GM23338 (cell line): Measurements from ENCODE around the gene MEGF10. TPM values are rescaled to one million over a fixed set of nuclear protein-coding genes. Genes with fewer than 3 reads are reported as not detected.

ENCODE experiments used
- ATAC-seq: fragments of 200-7000 bp; cut with Tn5 transposase; 3 replicates; pipeline ENCODE4 v1.9.1; 2020
- DNase-seq: peaks from one replicate; pipeline ENCODE4 v3.0.0-alpha.2; 2015; ENCODE audit warnings: low spot score
- H2AFZ ChIP-seq: fragments of 200-600 bp; sonication (generic); 2 replicates; pipeline ENCODE4 v1.8.0; 2016; ENCODE audit warnings: antibody characterized with exemption, mild to moderate bottlenecking, moderate library complexity
- H3F3A ChIP-seq: fragments of 200-600 bp; sonication (generic); replicated peaks from 2 replicates; pipeline ENCODE4 v1.8.0; 2017; ENCODE audit warnings: antibody characterized with exemption, mixed run types, low read depth
- H3K27ac ChIP-seq: fragments of 200-600 bp; sonication (generic); 2 replicates; pipeline ENCODE4 v1.6.1; 2016; ENCODE audit warnings: low read depth
- H3K27me3 ChIP-seq: fragments of 200-600 bp; sonication (generic); 2 replicates; pipeline ENCODE4 v1.8.0; 2016; ENCODE audit warnings: mild to moderate bottlenecking, mixed run types, moderate library complexity; ENCODE audit not compliant: insufficient read depth
- H3K36me3 ChIP-seq: fragments of 200-600 bp; sonication (generic); 2 replicates; pipeline ENCODE4 v1.8.0; 2016; ENCODE audit warnings: mild to moderate bottlenecking; ENCODE audit not compliant: insufficient read depth
- H3K4me1 ChIP-seq: fragments of 200-600 bp; sonication (generic); 2 replicates; pipeline ENCODE4 v1.8.0; 2016; ENCODE audit warnings: mild to moderate bottlenecking, moderate library complexity; ENCODE audit not compliant: insufficient read depth
- H3K4me2 ChIP-seq: fragments of 200-600 bp; sonication (generic); 2 replicates; pipeline ENCODE4 v1.7.1; 2017; ENCODE audit warnings: mixed run types
- H3K4me3 ChIP-seq: fragments of 200-600 bp; sonication (generic); 2 replicates; pipeline ENCODE4 v1.6.1; 2016; ENCODE audit warnings: mixed run types
- H3K79me2 ChIP-seq: fragments of 200-600 bp; sonication (generic); replicated peaks from 2 replicates; pipeline ENCODE4 v1.8.0; 2017; ENCODE audit warnings: mild to moderate bottlenecking; ENCODE audit not compliant: insufficient read depth
- H3K9me2 ChIP-seq: fragments of 200-600 bp; sonication (generic); 2 replicates; pipeline ENCODE4 v1.8.0; 2017; ENCODE audit not compliant: insufficient read depth
- H4K20me1 ChIP-seq: fragments of 200-600 bp; sonication (generic); replicated peaks from 2 replicates; pipeline ENCODE4 v1.8.0; 2017; ENCODE audit warnings: mild to moderate bottlenecking; ENCODE audit not compliant: insufficient read depth
- H3K27ac Mint-ChIP-seq: 2 replicates; pipeline ENCODE4 v1.8.0; 2020; ENCODE audit warnings: inconsistent platforms, mild to moderate bottlenecking, moderate library complexity, mixed read lengths
- H3K27me3 Mint-ChIP-seq: 3 replicates; pipeline ENCODE4 v1.8.0; 2022; ENCODE audit warnings: low read depth, mild to moderate bottlenecking, moderate library complexity, mixed read lengths, inconsistent platforms; ENCODE audit not compliant: insufficient read depth, poor library complexity
- H3K36me3 Mint-ChIP-seq: 3 replicates; pipeline ENCODE4 v1.8.0; 2021; ENCODE audit warnings: low read depth, mild to moderate bottlenecking, inconsistent platforms, moderate library complexity, mixed read lengths
- H3K4me1 Mint-ChIP-seq: 3 replicates; pipeline ENCODE4 v1.8.0; 2020; ENCODE audit warnings: mild to moderate bottlenecking, inconsistent platforms, mixed read lengths
- H3K4me3 Mint-ChIP-seq: 3 replicates; pipeline ENCODE4 v1.8.0; 2021; ENCODE audit warnings: moderate library complexity, mild to moderate bottlenecking, inconsistent platforms, mixed read lengths
- H3K9me3 Mint-ChIP-seq: 3 replicates; pipeline ENCODE4 v1.8.0; 2020; ENCODE audit warnings: moderate library complexity, mild to moderate bottlenecking, inconsistent platforms, mixed read lengths
- EZH2 ChIP-seq: fragments of 200-600 bp; sonication (generic); IDR thresholded peaks from one replicate; pipeline ENCODE4 v1.8.0; 2017; ENCODE audit warnings: antibody characterized with exemption, mild to moderate bottlenecking, low read depth; ENCODE audit not compliant: unreplicated experiment
- EZH2phosphoT487 ChIP-seq: fragments of 200-600 bp; sonication (generic); IDR thresholded peaks from one replicate; pipeline ENCODE4 v1.8.1; 2018; ENCODE audit warnings: antibody characterized with exemption; ENCODE audit not compliant: unreplicated experiment
- JUNB ChIP-seq: IDR thresholded peaks from one replicate; pipeline ENCODE4 v1.6.1; 2016; ENCODE audit warnings: antibody characterized with exemption; ENCODE audit not compliant: unreplicated experiment
- NANOG ChIP-seq: IDR thresholded peaks from 2 replicates; pipeline ENCODE4 v1.6.1; 2016; ENCODE audit warnings: antibody characterized with exemption, borderline replicate concordance
- POLR2AphosphoS5 ChIP-seq: IDR thresholded peaks from 2 replicates; pipeline ENCODE4 v1.6.1; 2016; ENCODE audit warnings: antibody characterized with exemption, low read depth
- REST ChIP-seq: IDR thresholded peaks from one replicate; pipeline ENCODE4 v1.6.1; 2018; ENCODE audit warnings: antibody characterized with exemption; ENCODE audit not compliant: unreplicated experiment
- STAT1 ChIP-seq: IDR thresholded peaks from one replicate; pipeline ENCODE4 v1.6.1; 2016; ENCODE audit warnings: antibody characterized with exemption; ENCODE audit not compliant: unreplicated experiment
- ZNF114 ChIP-seq: fragments of 250-450 bp; sonication (Bioruptor Pico); IDR thresholded peaks from 2 replicates; pipeline ENCODE4 v1.5.0; 2020; ENCODE audit warnings: mild to moderate bottlenecking, moderate library complexity
- polyA plus RNA-seq: library from polyadenylated mRNA; unstranded; fragments of >200 nt; fragmentation: Nextera tagmentation; extraction: Ambion mirVana; gene quantifications from 2 replicates; pipeline ENCODE4 v1.2.1, GENCODE V29; 2016
- total RNA-seq: library from RNA; depleted of rRNA; stranded (reverse); fragments of >200 nt; shearing (Covaris generic); gene quantifications from 2 replicates; pipeline ENCODE4 v1.2.3, GENCODE V29; 2014
- TF ChIP-seq, protein P1 (sequence below): IDR thresholded peaks from 2 replicates; pipeline ENCODE4 v1.6.1; 2016; ENCODE audit warnings: antibody characterized with exemption
- TF ChIP-seq, protein P2 (sequence below), 2 experiments: fragments of 200-600 bp in 1 of 2; sonication (generic) in 1 of 2; conservative IDR thresholded peaks; 2 replicates each; pipeline versions ENCODE4 v1.5.1 to v1.6.1; 2016 to 2017; ENCODE audit warnings: antibody characterized with exemption in 2 of 2, low read depth in 2 of 2, mild to moderate bottlenecking in 2 of 2, moderate library complexity in 1 of 2

The MEGF10 gene
- total and polyA plus RNA-seq, 2 experiments from 2014 or later: 4.5 to 28.3 TPM

- TF ChIP-seq, protein P1, sequence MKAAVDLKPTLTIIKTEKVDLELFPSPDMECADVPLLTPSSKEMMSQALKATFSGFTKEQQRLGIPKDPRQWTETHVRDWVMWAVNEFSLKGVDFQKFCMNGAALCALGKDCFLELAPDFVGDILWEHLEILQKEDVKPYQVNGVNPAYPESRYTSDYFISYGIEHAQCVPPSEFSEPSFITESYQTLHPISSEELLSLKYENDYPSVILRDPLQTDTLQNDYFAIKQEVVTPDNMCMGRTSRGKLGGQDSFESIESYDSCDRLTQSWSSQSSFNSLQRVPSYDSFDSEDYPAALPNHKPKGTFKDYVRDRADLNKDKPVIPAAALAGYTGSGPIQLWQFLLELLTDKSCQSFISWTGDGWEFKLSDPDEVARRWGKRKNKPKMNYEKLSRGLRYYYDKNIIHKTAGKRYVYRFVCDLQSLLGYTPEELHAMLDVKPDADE: no peak
- no peak for TF ChIP-seq NANOG
- TF ChIP-seq, protein P2, sequence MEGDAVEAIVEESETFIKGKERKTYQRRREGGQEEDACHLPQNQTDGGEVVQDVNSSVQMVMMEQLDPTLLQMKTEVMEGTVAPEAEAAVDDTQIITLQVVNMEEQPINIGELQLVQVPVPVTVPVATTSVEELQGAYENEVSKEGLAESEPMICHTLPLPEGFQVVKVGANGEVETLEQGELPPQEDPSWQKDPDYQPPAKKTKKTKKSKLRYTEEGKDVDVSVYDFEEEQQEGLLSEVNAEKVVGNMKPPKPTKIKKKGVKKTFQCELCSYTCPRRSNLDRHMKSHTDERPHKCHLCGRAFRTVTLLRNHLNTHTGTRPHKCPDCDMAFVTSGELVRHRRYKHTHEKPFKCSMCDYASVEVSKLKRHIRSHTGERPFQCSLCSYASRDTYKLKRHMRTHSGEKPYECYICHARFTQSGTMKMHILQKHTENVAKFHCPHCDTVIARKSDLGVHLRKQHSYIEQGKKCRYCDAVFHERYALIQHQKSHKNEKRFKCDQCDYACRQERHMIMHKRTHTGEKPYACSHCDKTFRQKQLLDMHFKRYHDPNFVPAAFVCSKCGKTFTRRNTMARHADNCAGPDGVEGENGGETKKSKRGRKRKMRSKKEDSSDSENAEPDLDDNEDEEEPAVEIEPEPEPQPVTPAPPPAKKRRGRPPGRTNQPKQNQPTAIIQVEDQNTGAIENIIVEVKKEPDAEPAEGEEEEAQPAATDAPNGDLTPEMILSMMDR (conservative IDR thresholded peaks at IDR 0.05; ENCODE audit: low read depth in 2 of 2): no peak
- no peak for TF ChIP-seq STAT1
- no peak for TF ChIP-seq REST
- TF ChIP-seq POLR2AphosphoS5: no peak
- TF ChIP-seq JUNB: no peak
- no peak for TF ChIP-seq EZH2
Observed at GRCh38 chr5:127303404-127303803, 12.8 kb downstream of the MEGF10 start (continued).

DNA sequence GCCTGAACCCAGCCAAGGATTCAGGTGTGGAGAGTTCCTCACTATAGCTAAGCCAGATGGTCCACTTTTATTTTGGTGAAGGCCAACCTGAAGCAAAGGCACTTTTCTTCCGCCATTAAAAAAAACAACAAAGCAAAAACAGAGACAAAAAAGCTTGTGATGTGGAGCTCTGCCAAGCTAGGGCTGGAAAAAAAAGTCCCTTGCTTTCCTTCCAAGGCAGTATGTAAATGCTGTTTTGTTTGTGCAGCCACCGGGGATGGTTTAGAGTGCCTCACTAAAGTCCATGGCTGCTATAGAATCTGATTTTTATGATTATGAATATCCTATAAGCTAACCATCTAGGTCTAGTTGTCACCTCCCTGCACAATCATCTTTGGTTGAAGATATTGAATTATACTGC, 14.9 kb downstream of the MEGF10 start:
- peak overlapping the region; percentile 36; the same call in 1 of the 2 replicates for H3K27ac Mint-ChIP-seq
- Histone ChIP-seq H3K27ac (no peak overlapping the region), H2AFZ (no peak overlapping the region), H3K36me3 (no peaks in the 10 kb centered on the region), H3K79me2 (peaks cover 47% of the 10 kb centered on the region), H3K4me1 (peaks cover 32% of the 10 kb centered on the region), H4K20me1 (no peaks in the 10 kb centered on the region), H3K4me3 (no peak overlapping the region), H3K4me2 (no peak overlapping the region), H3F3A (no peaks in the 10 kb centered on the region), H3K27me3 (no peaks in the 10 kb centered on the region), H3K9me2 (0 out of 2 replicates have a peak, but pooled peaks cover 3% of the 10 kb centered on the region)
- H3K27me3 Mint-ChIP-seq: no peaks in the 10 kb centered on the region
- peaks cover 8% of the 10 kb centered on the region; the same call in 2 of the 3 replicates for H3K9me3 Mint-ChIP-seq
- H3K4me3 Mint-ChIP-seq: no peak overlapping the region
- DNase-seq (no peak), ATAC-seq (no peak)
- H3K36me3 Mint-ChIP-seq: peaks cover 25% of the 10 kb centered on the region
- peaks cover 62% of the 10 kb centered on the region for H3K4me1 Mint-ChIP-seq
- no peak for TF ChIP-seq STAT1
- TF ChIP-seq, protein P2 (conservative IDR thresholded peaks at IDR 0.05; ENCODE audit: low read depth in 2 of 2): no peak
- no peak for TF ChIP-seq ZNF114 (CRISPR knock-in tag)
- no peak for TF ChIP-seq JUNB
- no peak for TF ChIP-seq REST
- TF ChIP-seq, protein P1: no peak
- no peak for TF ChIP-seq POLR2AphosphoS5
- no peak for TF ChIP-seq EZH2phosphoT487
- no peak for TF ChIP-seq NANOG
